Pancreas (tissue), 10 donors: ENCODE results near the gene TMEM63A. TPM values are rescaled to one million over a fixed set of nuclear protein-coding genes. Genes with fewer than 3 reads are reported as not detected.

ENCODE experiments used
- ATAC-seq, 4 donors: fragments of 200-7000 bp; cut with Tn5 transposase; one replicate each; pipeline versions ENCODE4 v1.8.0 to v1.9.1; 2020; ENCODE audit warnings: mild to moderate bottlenecking in 4 of 4, moderate library complexity in 4 of 4
- DNase-seq, 6 donors: peaks; one replicate each; pipeline ENCODE4 v3.0.0-alpha.2; 2020
- FAIRE-seq: peaks from 2 replicates; lab custom pipeline; 2012; peaks lifted over from hg19 to GRCh38; lab: Jason Lieb, UNC
- H3K27ac ChIP-seq, 4 donors: fragments of 200-600 bp; sonication (generic); 1 replicate in 3 of 4; 2 replicates in 1 of 4; pipeline versions ENCODE4 v1.5.0 to v1.8.0; 2020
- H3K27me3 ChIP-seq, 4 donors: fragments of 200-600 bp; one replicate each; pipeline ENCODE4 v1.8.0; 2021
- H3K36me3 ChIP-seq, 3 donors: fragments of 200-600 bp; sonication (generic) in 1 of 3; one replicate each; pipeline versions ENCODE4 v1.5.0 to v1.8.0; 2020 to 2021
- H3K4me1 ChIP-seq, 3 donors: fragments of 200-600 bp; one replicate each; pipeline ENCODE4 v1.8.0; 2021
- H3K4me3 ChIP-seq, 4 donors: fragments of 200-600 bp; sonication (generic) in 2 of 4; one replicate each; pipeline versions ENCODE4 v1.5.0 to v1.8.0; 2020 to 2021
- H3K9me3 ChIP-seq, 4 donors: fragments of 200-600 bp; one replicate each; pipeline ENCODE4 v1.8.0; 2021
- CTCF ChIP-seq, 4 donors: fragments of 200-600 bp; sonication (generic) in 3 of 4; IDR thresholded peaks; one replicate each; pipeline versions ENCODE4 v1.5.0 to v1.8.0; 2021; ENCODE audit warnings: antibody characterized with exemption in 4 of 4
- WGBS, 2 donors: extraction: QIAGEN DNeasy Blood & Tissue Kit; methylation state at CpG; one replicate each; pipeline ENCODE4 v1.1.7; 2013; 5-methylcytosine and 5-hydroxymethylcytosine counted together
- intact Hi-C, 3 donors: fragments of 100-400 bp; cut with DNase I; formaldehyde crosslinking; loops; one replicate each; pipeline versions ENCODE4 v1.11.1 to v1.14.2; 2022
- polyA plus RNA-seq, 2 donors: library from polyadenylated mRNA; stranded (reverse); fragments of 200-250 nt; gene quantifications; one replicate each; pipeline ENCODE4 v1.2.3, GENCODE V29; 2013
- total RNA-seq, 6 donors: library from RNA; stranded (reverse); fragmentation: NEBNext Ultra II Directional in 4 of 6; extraction: Animal tissue kit (Norgen Biotek cat#: 25700) in 4 of 6; gene quantifications; one replicate each; pipeline versions ENCODE4 v1.2.1 to v1.2.4, GENCODE V29; 2021 to 2023
- donor health status: healthy with polysubstance abuse.
- donor health status: DM: no; HTN: no; CAD: no; lungs with moderate emphysema.
- donor health status: DM: no; HTN: no; CAD: no.
- donor health status: control.
- donor health status: control.
- donor health status: Bipolar disorder and iron deficiency.
- donor health status: DM: yes; HTN: yes; CAD: no.
- donor health status: DM: no; HTN: no; CAD: no.
- donor health status: DM: no; HTN: no; CAD: no.
- donor health status: DM: yes; HTN: yes; CAD: no.

The TMEM63A gene
- total and polyA plus RNA-seq, 8 donors, result 56.3 to 185 (median 84.0) TPM

GRCh38 chr1:225880222-225880588, 2.0 kb downstream of the TMEM63A start:
- intact Hi-C loops, result no loop called here

GRCh38 chr1:225879521-225880221, 2.5 kb downstream of the TMEM63A start:
- TF ChIP-seq CTCF (IDR thresholded peaks at IDR 0.05), result no peak
- no peaks in the 10 kb centered on the region for H3K9me3 ChIP-seq
- H3K36me3 ChIP-seq, result peaks cover 0 to 4% (median 3%) of the 10 kb centered on the region in 3 donors
- peak overlapping the region in 2 of 4 donors; percentile 67 to 91 for H3K4me3 ChIP-seq
- FAIRE-seq (no peak), ATAC-seq (peak; percentile 11 to 31 (median 19)), DNase-seq (peak in 5 of 6 donors; percentile 42 to 64 (median 57))
- intact Hi-C loops, result no loop called here
- peaks cover 40 to 57% (median 42%) of the 10 kb centered on the region in 3 donors for H3K4me1 ChIP-seq
- WGBS, 2 donors, result 30 to 48% methylated on average over 6 to 8 of the region's 8 CpGs
- peak overlapping the region; percentile 90 to 94 (median 92) for H3K27ac ChIP-seq
- no peaks in the 10 kb centered on the region for H3K27me3 ChIP-seq

More at GRCh38 chr1:225880222-225880588, 2.0 kb downstream of the TMEM63A start:
- Histone ChIP-seq H3K9me3 (no peaks in the 10 kb centered on the region), H3K4me1 (peaks cover 36 to 52% (median 37%) of the 10 kb centered on the region in 3 donors), H3K27me3 (no peaks in the 10 kb centered on the region), H3K27ac (peak overlapping the region; percentile 90 to 94 (median 92)), H3K4me3 (peak overlapping the region in 2 of 4 donors; percentile 67 to 91), H3K36me3 (peaks cover 0 to 4% (median 2%) of the 10 kb centered on the region in 3 donors)
- no peak for TF ChIP-seq CTCF (IDR thresholded peaks at IDR 0.05)
- ATAC-seq (peak in 2 of 4 donors; percentile 4 to 11), DNase-seq (peak in 4 of 6 donors; percentile 42 to 55 (median 50)), FAIRE-seq (no peak)
- 8 to 9% methylated on average over 2 of the region's 2 CpGs for WGBS, 2 donors

- Histone ChIP-seq H3K27ac (peak overlapping the region; percentile 10 to 89 (median 60)), H3K4me1 (peaks cover 40 to 56% (median 47%) of the 10 kb centered on the region in 3 donors), H3K9me3 (no peaks in the 10 kb centered on the region), H3K36me3 (peaks cover 4 to 16% (median 13%) of the 10 kb centered on the region in 3 donors), H3K4me3 (no peak overlapping the region), H3K27me3 (no peaks in the 10 kb centered on the region)
- intact Hi-C loops, result no loop called here
- no peak for ATAC-seq
- FAIRE-seq, result no peak
- peak in 2 of 6 donors; percentile 14 to 33 for DNase-seq
- TF ChIP-seq CTCF (IDR thresholded peaks at IDR 0.05), result no peak
- WGBS, 2 donors, result 54 to 67% methylated on average over 4 of the region's 4 CpGs
Measured at GRCh38 chr1:225878282-225878681, 3.9 kb downstream of the TMEM63A start.

- peak in 1 of 4 donors; percentile 21 for TF ChIP-seq CTCF (IDR thresholded peaks at IDR 0.05)
- Histone ChIP-seq H3K36me3 (peaks cover 4 to 23% (median 15%) of the 10 kb centered on the region in 3 donors), H3K4me1 (peaks cover 40 to 54% (median 47%) of the 10 kb centered on the region in 3 donors), H3K27ac (peak overlapping the region; percentile 10 to 89 (median 54)), H3K4me3 (no peak overlapping the region), H3K27me3 (no peaks in the 10 kb centered on the region), H3K9me3 (no peaks in the 10 kb centered on the region)
- intact Hi-C loops, result no loop called here
- DNase-seq, result peak in 5 of 6 donors; percentile 55 to 83 (median 72)
- no peak for FAIRE-seq
- WGBS, 2 donors, result 23 to 32% methylated on average over 10 of the region's 10 CpGs
- ATAC-seq, result peak in 1 of 4 donors; percentile 1
Measured at GRCh38 chr1:225877580-225877979, 4.6 kb downstream of the TMEM63A start.
